Kidney glomerular epithelial cell (primary cell): ENCODE results near the gene ADAMTS17.
A peak's percentile ranks its signal among the peaks of the same experiment; 100 is the strongest.
"Not testable (repeated sequence)": the region's sequence is repeated elsewhere in the genome, so short reads cannot be mapped to it uniquely, and the experiment has no call there.

Experiments
- DNase-seq: peaks from one replicate; lab custom pipeline; 2025; lab: John Stamatoyannopoulos, UW

Gene ADAMTS17

GRCh38 chr15:100340721-100341238 lies 995 bp downstream of the ADAMTS17 start:
- DNase-seq = no peak

GRCh38 chr15:100339999-100340398 lies 1.8 kb downstream of the ADAMTS17 start:
- no peak for DNase-seq

DNA sequence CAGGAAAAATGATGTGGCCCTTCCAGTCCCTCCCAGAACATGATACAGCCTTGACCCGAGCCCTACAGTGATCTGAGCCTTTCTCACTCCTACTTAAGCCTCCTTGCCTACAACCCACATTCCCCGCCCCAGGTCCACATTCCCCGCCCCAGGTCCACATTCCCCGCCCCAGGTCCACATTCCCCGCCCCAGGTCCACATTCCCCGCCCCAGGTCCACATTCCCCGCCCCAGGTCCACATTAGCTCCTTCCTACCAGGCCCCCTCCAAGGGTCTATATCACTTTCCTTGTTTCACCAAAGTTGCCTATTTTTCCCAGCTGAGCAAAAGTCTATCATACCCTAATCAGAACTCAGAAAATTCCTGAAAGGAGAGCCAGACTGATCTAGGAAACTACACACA lies 2.3 kb downstream of the ADAMTS17 start:
- DNase-seq = not testable (repeated sequence)

DNA sequence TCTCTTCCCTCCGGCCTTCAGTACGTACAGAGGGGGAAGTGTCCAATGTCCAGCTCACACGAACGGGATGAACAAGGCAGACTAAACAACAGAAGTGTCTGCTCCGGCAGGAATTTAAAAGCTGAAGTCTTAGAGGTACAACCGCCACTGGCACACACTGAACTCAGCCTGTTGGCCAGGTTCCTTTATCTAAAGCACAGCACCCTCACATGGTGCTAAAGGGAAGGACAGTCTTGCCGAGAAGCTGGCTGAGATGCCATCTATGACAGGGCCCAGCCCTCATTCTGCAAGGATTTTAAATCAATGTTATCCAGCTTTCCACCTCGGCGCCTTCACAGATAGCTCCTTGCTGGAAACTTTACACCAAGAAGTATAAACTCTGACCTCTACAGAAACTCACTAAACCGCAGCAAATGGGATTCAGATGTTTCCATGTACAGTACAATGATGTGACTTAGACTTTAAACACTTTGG lies 2.8 kb downstream of the ADAMTS17 start:
- DNase-seq = peak; percentile 82

- DNase-seq = no peak
These were observed 3.5 kb downstream of the ADAMTS17 start for GRCh38 chr15:100338247-100338646.

DNA sequence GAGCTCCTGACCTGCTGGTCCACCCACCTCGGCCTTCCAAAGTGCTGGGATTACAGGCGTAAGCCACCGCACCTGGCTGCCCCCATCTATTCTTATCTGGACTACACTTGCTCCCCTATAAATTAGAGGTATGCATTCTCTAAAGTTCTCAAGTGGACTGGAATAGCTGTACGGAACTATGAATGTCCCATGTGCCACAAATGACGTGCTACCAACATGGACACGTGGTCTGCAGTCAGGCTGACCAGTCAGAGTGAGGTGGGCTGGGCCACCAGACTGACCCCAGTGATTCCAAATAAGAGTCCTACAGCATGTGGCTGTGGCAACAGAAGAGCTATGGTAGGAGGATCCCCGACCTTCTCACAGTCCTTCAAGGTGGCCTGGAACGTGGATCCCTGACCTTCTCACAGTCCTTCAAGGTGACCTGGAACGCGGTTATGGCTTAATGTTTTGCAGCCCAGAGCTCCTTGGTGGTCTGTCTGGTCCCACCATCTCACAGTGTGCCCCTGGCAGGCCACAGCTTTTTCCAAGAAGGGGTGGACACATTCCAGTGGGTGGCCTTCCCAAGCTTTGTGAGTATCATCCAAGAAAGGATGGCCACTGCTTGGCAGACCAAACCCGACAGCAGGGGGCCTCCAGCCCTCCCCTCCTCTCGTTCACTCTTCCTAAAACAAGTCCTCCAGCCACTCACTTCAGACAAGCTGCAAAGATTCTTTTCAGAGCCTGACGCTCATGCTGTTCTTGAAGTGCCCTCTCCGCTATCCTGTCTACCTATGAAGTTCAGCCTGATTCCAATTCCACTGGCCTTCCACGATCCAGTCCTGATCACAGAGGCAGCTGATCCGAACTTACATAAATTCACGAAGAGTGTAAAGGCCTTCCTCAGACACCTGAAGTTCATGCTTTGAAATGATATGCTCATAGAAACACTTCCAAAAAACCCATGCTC lies 4.4 kb downstream of the ADAMTS17 start:
- no peak for DNase-seq

GRCh38 chr15:100336061-100336460 lies 5.7 kb downstream of the ADAMTS17 start:
- no peak for DNase-seq

DNA sequence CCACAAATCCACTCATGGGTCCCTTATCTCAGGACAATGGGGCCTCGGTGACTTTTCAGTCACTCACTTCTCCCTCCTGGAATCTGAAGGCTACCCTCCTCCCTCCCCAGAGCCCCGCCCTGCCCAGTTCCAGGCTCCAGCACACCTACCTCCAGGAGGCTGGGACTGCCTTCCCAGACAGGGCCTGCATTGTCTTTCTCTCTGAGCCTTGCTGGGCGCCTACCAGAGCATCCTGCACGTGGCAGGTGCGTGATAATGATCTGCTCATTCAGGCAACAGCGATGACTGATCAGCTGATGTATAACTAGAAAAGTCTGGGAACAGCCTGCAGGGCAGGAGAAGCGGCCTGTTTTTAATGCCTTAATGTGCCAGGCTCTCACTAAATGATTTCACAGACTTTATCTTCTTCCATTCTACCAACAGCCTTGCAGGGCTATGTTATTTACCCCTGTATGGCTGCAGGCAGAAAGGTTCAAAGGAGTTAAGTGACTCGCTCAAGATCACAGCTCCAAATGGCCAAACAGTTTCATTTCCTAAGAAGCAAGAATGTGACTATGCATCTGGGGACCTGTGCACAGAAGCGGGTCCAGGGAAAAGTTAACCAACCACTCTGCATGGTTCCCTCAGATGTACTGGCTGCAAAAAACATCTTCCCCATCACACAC lies 6.3 kb downstream of the ADAMTS17 start:
- no peak for DNase-seq

GRCh38 chr15:100334905-100335304 lies 6.9 kb downstream of the ADAMTS17 start:
- DNase-seq = no peak

GRCh38 chr15:100334456-100334855 lies 7.3 kb downstream of the ADAMTS17 start:
- no peak for DNase-seq

GRCh38 chr15:100334015-100334414 lies 7.8 kb downstream of the ADAMTS17 start:
- DNase-seq = no peak

DNA sequence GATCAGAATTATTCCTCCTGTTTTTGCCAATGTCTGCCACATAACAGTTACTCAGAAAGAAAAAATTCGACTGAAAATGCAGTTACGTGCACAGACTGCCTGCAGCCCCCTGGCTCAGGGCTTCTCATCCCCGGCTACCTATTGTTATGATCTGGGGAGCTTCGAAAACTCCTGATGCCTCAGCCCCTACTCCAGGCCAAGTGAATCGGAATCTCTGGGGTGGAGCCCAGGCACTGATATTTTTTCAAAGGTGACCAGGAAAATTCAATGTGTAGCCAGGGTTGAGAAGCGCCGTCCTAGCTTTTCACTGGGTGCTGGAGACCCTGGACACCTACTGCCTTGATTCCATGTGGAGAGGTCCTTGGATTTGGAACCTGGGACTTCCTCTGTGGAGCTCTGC lies 8.5 kb downstream of the ADAMTS17 start:
- no peak for DNase-seq

- no peak for DNase-seq
These were observed 9.1 kb downstream of the ADAMTS17 start for GRCh38 chr15:100332721-100333120.

DNA sequence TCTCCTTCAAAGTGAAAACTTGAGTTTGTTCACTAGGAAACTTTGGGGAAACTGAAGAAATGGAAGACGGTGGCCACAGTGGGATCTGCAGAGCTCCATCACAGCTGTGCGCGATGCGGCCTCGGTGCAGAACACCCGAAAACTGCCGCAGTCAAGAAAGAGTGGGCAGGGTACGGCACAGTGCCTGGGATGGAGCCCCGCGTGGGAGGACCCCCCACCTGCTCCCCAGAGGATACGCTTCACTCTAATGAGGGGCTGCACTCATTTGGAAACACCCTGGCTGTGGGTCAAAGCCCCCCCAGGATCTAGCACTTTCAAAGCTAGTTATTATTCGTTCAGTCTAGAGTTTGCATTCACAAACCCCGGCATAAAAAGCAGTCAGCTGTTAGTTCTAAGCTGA lies 9.5 kb downstream of the ADAMTS17 start:
- DNase-seq = no peak

DNA sequence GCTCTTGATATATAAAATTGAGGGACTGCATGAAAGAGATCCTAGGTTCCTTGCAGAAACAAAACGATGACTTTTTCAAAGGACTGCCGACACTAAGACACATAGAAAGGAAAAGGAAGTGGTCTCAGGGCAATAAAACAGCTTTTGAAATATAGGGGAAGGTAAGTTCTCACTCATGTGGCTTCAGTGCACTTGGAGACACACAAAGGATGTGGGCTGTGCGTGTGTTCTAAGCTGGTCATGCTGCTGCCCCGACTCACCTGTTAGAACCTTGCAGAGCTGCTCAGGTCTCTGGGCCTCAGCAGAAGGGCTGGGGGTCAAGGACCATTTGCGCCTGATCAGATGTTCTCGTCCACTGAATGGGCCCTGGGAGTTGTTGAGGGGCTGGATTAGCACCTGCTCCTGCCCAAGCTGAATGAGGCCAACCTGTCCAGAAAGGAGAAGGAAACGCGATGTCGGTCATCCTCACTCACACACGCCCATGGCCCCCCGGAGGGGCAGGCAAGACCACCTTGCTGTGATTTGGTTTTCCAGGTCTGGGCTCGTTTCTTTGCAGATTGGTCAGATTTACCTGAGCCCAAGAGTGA lies 11.1 kb downstream of the ADAMTS17 start:
- no peak for DNase-seq

DNA sequence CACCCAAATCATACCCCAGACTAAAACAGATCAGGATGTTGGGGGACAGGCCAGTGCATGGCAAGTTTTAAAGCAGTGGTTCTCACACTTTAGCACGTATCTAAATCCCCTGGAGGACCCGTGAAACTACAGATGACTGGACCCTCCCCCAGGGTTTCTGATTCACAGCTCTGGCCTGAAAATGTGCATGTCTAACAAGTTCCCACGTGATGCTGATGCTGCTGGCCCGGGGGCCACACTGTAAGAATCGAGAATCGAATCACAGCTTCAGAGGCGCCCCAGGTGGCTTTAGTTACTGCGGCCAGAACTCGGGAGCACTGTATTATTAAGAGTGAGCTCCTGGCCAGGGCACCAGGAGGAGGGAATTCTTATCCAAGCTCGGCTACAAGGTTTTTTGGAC lies 11.6 kb downstream of the ADAMTS17 start:
- DNase-seq = no peak

GRCh38 chr15:100328796-100329195 lies 13.0 kb downstream of the ADAMTS17 start:
- DNase-seq = no peak

GRCh38 chr15:100318880-100319279 lies 22.9 kb downstream of the ADAMTS17 start:
- no peak for DNase-seq

- no peak for DNase-seq
These were observed 26.9 kb downstream of the ADAMTS17 start for GRCh38 chr15:100314809-100315400.

DNA sequence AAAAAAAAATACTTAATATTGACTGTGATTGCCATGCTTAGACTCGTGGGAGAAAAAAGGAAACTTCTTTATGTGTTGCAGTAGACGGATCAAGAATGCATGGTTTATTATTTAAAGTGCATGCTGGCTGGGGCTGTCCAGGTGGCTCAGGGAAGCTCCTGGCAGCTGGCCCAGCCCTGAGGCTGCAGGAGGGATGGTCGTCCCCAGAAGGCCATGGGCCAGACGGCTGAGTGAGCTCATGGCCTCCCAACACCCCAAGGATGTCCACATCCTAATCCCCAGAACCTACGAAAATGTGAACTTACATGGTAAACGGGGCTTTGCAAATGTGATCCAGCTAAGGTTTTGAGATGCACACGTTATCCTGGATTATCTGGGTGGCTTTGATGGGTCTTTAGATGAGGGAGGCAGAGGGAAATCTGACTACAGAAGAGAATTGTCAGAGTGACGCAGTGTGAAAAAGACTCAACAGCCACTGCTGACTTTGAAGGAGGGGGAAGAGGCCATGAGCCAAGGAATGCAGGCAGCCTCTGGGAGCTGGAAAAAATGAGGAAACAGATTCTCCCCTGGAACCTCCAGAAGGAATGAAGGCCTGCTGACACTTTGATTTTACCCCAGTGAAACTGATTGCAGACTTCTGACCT lies 29.8 kb downstream of the ADAMTS17 start:
- DNase-seq = no peak

DNA sequence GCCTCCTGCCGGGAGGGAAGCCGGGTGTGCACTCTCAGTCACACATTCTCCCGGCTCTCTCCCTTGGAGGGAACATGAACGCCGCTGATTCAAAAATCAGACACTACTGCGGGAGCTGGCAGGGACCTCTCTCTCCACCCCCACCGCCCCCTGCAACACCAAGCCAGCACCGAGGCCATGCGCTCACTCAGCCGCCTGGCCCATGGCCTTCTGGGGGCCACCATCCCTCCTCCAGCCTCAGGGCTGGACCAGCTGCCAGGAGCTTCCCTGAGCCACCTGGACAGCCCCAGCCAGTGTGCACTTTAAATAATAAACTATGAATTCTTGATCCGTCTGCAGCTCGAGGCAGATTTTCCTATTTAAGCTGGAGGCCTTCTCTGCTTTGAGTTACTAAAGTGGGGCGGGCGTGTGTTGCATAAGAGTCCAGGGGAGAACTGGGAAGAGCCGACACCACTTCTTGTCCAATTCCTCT lies 30.6 kb downstream of the ADAMTS17 start:
- no peak for DNase-seq
